Measurements from ENCODE around the gene SPATA13.

The SPATA13 gene

GRCh38 chr13:24168392-24168750 lies 7.9 kb downstream of the SPATA13 start:
- no peak for DNase-seq

- DNase-seq = no peak
Observed at GRCh38 chr13:24168979-24169378, 8.5 kb downstream of the SPATA13 start.

- DNase-seq = no peak
Observed at GRCh38 chr13:24172071-24172470, 11.6 kb downstream of the SPATA13 start.

GRCh38 chr13:24173795-24174194 lies 13.3 kb downstream of the SPATA13 start:
- no peak for DNase-seq

- DNase-seq = no peak
Observed at GRCh38 chr13:24175847-24176246, 15.3 kb downstream of the SPATA13 start.

GRCh38 chr13:24176351-24177101 lies 16.0 kb downstream of the SPATA13 start:
- DNase-seq = peak in 1 of 14 donors; percentile 34

GRCh38 chr13:24178847-24179485 lies 18.4 kb downstream of the SPATA13 start:
- DNase-seq = no peak

GRCh38 chr13:24179486-24179850 lies 18.9 kb downstream of the SPATA13 start:
- DNase-seq = no peak

- no peak for DNase-seq
Observed at GRCh38 chr13:24180750-24181377, 20.3 kb downstream of the SPATA13 start.

GRCh38 chr13:24181991-24182702 lies 21.6 kb downstream of the SPATA13 start:
- DNase-seq = no peak

GRCh38 chr13:24182703-24183081 lies 22.2 kb downstream of the SPATA13 start:
- no peak for DNase-seq

GRCh38 chr13:24183741-24184182 lies 23.2 kb downstream of the SPATA13 start:
- no peak for DNase-seq

- DNase-seq = no peak
Observed at GRCh38 chr13:24184265-24184841, 23.8 kb downstream of the SPATA13 start.

- no peak for DNase-seq
Observed at GRCh38 chr13:24184882-24185281, 24.4 kb downstream of the SPATA13 start.

GRCh38 chr13:24185591-24186232 lies 25.2 kb downstream of the SPATA13 start:
- DNase-seq = no peak

GRCh38 chr13:24187185-24187584 lies 26.7 kb downstream of the SPATA13 start:
- DNase-seq = no peak

GRCh38 chr13:24192057-24192810 lies 31.7 kb downstream of the SPATA13 start:
- no peak for DNase-seq

GRCh38 chr13:24192811-24193162 lies 32.3 kb downstream of the SPATA13 start:
- DNase-seq = no peak

GRCh38 chr13:24194447-24194846 lies 33.9 kb downstream of the SPATA13 start:
- no peak for DNase-seq

- DNase-seq = no peak
Observed at GRCh38 chr13:24195626-24196025, 35.1 kb downstream of the SPATA13 start.

- DNase-seq = no peak
Observed at GRCh38 chr13:24196593-24197197, 36.2 kb downstream of the SPATA13 start.

Data from C1 segment of cervical spinal cord (tissue), 14 donors.